SKM-1 (cell line): ENCODE results near the gene DAGLB.

Experiments
- DNase-seq: peaks from one replicate; lab custom pipeline; 2025; ENCODE audit not compliant: unreplicated experiment; lab: John Stamatoyannopoulos, UW

The DAGLB gene

DNA sequence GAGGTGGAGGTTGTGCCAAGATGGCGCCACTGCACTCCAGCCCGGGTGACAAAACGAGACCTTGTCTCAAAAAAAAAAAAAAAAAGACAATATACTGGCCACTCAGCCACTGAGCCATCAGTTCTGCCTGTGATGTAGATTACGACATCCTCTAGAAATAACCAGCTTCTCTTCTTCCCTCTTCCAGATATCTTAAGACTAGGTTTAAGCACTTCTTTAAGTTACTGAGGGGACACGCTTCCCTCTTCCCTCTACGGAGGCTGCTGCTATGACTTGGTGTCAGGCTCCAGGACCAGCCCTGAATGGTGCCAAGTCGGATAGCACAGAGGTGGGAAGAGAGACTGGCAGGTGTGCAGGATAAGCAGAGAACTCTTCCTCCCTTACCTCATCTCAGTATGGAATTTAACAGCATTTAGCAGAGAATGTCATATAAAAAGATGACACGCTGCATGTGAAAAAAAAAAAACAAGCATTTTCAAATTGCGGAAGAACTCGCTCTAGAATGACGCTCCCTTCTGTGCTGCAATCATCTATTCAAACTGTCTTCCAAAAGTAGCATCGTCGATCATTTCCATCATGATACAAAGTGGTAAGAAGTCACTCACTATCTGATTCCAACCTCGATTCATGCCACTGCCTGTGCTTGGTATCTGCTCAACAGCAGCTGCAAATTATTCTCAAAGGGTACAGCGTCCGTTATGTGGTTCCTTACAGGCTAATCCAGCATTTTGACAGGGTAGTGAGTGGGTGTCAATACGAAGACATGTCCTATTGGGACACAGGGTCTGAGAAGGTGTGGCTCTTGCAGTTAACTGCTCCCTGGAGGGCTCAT, 13.8 kb downstream of the DAGLB start:
- peak; percentile 84 for DNase-seq

DNA sequence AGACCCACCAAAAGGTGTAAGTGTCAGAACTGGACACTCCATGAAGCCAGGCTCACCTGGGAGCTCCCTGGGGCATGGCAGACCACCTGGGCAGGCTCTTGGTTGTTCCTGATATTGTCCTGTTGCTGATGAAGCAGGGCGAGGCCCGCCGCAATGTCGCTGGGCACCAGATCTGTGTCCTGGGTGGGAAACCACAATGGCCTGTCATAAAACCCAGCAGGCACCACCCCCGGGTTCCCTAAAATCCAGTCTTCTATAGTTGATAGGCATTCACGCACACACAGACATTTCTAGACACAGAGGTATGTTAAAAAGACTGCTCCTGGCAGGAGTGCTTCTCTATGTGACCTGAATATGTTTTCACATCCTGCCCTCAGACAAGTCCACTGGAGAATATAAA, 15.0 kb downstream of the DAGLB start:
- no peak for DNase-seq

DNA sequence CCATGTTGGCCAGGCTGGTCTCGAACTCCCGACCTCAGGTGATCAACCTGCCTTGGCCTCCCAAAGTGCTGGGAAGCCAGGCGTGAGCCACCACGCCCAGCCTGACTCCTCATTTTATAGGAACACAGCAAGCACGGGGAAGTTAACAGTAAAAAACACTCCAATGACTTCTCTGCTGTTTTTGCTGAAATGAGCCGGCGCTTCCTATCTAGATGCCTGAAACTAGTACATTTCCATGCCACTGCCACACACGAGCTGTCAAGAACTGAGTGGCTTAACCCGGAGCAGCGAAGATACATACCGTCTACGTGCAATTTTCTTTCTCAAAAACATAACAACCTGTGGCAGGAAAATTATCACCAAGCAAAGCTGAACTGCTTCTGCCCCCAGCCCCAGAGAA, 16.8 kb downstream of the DAGLB start:
- no peak for DNase-seq

DNA sequence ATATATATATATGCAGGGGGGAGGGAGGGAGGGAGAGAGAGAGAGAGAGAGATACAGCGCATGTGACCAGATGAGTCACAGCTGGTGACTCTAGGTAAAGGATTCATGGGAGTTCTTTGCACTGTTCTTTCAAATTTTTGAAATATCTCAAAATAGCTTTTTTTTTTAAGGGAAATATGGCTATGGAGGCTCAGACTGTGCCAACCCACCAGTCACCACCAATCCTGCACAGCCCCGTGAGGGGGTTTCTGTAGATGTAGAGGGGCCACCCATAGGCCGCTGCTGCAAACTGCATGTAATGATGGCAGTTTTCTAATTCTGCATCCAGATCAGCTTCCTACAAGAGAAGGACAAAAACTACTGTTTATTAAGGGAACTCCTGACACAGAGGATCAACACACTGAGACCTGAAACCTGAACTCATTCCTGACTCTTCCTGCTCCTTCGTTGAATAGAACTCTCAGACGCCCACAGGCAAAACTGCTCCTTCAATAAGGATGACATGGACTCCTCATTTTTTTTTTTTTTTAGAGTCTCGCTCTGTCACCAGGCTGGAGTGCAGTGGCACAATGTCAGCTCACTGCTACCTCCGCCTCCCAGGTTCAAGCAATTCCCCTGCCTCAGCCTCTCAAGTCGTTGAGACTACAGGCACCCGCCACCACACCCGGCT, 17.3 kb downstream of the DAGLB start:
- DNase-seq = no peak

- DNase-seq = no peak
Observed at GRCh38 chr7:6425948-6426347, 21.8 kb downstream of the DAGLB start.

GRCh38 chr7:6423942-6424701, 23.6 kb downstream of the DAGLB start:
- peak; percentile 79 for DNase-seq

GRCh38 chr7:6422926-6423632, 24.7 kb downstream of the DAGLB start:
- DNase-seq = peak; percentile 57

GRCh38 chr7:6422095-6422494, 25.7 kb downstream of the DAGLB start:
- DNase-seq = no peak

DNA sequence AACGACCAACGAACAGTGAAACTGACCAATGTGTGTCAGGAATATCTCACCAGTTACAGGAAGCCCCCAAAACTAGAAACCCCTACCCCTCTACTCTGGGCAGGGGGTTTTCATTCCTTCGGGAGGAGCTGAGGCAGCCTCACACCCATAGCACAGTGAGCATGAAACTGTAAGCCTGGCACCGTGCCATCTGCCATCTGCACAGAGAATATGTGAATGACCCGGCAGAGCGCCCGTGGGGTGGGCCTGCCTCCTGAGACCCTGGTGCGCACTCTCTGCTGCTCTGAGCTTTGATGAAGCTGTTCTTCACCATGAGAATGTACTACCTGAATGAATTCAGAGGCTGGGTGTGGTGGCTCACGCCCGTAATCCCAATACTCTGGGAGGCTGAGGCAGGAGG, 27.1 kb downstream of the DAGLB start:
- no peak for DNase-seq

GRCh38 chr7:6419310-6419773, 28.4 kb downstream of the DAGLB start:
- no peak for DNase-seq

- DNase-seq = no peak
Observed at GRCh38 chr7:6417408-6417807, 30.3 kb downstream of the DAGLB start.

- no peak for DNase-seq
Observed at GRCh38 chr7:6416516-6417145, 31.1 kb downstream of the DAGLB start.

GRCh38 chr7:6413637-6414036, 34.1 kb downstream of the DAGLB start:
- no peak for DNase-seq

DNA sequence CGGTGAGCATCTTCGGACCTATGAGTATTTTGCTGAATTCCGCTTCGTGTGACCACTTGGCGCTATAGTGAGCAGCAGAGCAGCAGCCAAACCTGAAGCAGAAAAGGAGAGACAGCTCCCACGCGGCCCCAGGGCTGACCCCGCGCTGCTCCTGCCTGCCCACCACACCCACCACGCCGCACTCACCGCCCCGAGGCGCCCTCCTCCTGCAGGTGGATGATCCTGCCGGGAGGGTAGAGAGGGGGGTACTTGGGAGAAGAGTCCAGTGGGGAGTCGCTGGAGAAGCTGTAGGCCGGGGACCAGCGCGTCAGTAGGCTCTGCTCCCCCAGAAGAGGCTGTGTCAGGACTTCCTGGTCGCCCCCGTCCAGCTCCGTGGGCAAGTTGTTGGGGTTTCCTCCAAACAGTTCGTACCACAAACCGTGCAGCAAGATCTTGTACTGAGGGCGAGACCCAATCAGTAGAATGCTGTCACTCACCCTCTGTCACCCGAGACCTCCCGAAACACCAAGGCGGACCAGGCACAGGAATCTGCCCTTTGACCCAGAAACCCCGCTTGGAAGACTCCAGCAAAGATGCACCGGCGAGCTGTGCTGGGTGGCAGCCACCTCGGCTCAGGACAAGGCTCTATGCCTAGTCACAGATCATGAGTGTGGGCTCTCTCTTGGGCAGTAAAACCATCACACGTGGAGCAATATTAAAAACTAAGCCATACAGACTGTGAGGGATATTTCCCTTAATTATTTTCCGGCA, 37.6 kb downstream of the DAGLB start:
- DNase-seq = no peak

DNA sequence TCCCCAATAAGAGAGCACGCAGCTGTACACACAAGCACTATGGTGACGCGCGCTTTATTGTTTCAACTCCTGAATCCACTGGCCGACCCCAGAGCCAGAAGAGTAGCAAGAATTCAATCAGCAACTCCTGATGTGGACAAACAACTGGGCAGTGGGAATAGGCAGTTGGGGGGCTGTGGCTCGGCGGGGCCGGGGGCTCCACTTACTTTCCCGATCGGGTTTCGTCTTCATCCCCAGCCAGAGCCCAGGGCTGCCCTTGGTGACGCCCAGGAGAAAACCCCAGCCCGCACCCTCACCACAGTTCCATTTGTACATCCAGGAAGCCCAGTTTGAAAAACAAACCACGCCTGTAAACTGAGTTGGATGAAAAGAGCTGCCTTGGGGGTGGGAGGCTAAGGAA, 38.7 kb downstream of the DAGLB start:
- DNase-seq = no peak

DNA sequence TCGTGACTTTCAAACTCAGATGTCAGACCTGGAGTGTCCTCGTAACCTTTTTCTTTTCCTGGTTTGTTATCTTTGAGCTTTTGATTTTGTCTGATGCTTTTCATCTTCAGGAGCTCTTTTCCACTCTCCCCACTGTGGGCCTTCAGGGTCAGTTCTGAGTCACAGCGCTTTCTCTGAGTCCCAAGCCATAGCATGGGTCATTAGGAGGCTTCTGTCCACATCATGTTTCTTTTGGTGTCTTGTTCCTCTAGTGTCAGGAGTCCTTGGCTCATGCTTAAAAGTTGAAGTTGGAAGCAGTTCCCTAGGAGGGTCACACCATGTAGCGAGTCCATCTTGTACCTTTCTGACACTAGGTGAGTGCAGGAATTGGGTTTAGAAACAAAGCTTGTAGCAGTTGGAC, 40.3 kb downstream of the DAGLB start:
- no peak for DNase-seq

DNA sequence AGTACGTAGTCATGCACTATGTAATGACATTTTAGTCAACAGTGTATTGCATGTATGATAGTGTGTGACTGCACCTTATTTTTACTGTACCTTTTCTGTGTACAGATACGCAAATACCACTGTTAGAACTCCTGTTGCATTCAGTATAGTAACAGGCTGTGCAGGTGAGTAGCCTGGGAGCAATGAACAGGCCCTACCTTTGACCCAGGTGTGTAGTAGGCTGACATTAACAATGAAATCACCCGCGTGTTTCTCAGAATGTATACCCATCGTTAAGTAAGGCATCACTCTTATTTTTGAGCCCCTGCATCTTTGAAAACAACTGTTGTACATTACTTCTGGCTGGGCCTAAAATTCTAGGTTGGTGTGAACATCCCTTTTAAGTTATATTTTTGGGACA, 41.6 kb downstream of the DAGLB start:
- no peak for DNase-seq

DNA sequence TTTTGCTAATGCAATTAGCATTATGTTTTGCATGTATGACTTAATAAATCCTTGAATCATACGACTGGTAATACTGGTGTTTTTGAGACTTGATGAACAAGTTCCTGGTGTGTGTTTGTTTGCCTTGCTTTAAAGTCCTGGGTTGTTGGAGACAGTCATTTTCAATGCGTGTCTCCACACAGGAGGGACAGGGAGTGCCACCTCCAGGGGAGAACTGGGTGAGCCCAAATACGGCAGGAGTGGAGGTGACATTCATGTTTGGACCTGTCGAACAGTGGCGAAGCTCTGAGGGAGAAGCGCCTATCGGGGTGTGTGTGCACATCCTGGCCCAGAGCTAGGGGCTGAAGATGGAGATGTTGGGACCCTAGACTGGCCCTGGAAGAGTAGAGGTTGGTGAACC, 43.8 kb downstream of the DAGLB start:
- no peak for DNase-seq

DNA sequence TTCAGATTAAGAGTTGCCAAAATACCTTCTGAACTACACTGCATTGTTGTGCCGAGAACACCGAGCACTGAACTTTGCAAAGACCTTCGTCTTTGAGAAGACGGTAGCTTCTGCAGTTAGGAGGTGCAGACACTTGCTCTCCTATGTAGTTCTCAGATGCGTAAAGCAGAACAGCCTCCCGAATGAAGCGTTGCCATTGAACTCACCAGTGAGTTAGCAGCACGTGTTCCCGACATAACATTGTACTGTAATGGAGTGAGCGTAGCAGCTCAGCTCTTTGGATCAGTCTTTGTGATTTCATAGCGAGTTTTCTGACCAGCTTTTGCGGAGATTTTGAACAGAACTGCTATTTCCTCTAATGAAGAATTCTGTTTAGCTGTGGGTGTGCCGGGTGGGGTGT, 45.0 kb downstream of the DAGLB start:
- DNase-seq = no peak

- DNase-seq = no peak
Observed at GRCh38 chr7:6402041-6402440, 45.7 kb downstream of the DAGLB start.
